Skin epidermis (tissue), 12 donors: ENCODE results near the gene CDH15.
"Not testable (repeated sequence)": the region's sequence is repeated elsewhere in the genome, so short reads cannot be mapped to it uniquely, and the experiment has no call there.

ENCODE experiments used
- H3K27ac ChIP-seq, 21 experiments: fragments of 200-600 bp; sonication (generic) in 11 of 21; one replicate each; pipeline ENCODE4 v1.5.0; 2020; ENCODE audit warnings: mild to moderate bottlenecking in 3 of 21, inconsistent platforms in 2 of 21, moderate library complexity in 2 of 21
- H3K4me3 ChIP-seq, 7 experiments: fragments of 200-600 bp; sonication (generic) in 2 of 7; one replicate each; pipeline ENCODE4 v1.5.0; 2020; ENCODE audit warnings: inconsistent platforms in 2 of 7, mild to moderate bottlenecking in 2 of 7, moderate library complexity in 1 of 7

Gene CDH15

GRCh38 chr16:89183975-89184676 is 12.6 kb downstream of the CDH15 start:
- no peak overlapping the region for H3K27ac ChIP-seq
- H3K4me3 ChIP-seq: no peak overlapping the region

DNA sequence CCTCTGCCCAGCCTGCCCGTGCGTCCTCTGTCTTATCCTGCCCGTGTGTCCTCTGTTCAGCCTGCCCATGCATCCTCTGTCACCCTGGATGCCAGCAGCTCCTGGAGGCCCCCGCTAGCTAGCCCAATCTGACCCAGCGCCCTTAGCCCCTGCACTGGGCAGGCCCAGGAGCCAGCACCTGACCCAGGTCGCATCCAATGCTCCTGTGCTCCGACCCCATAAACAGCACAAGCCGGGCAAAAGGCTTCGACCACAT is 13.1 kb downstream of the CDH15 start:
- no peak overlapping the region for H3K4me3 ChIP-seq
- H3K27ac ChIP-seq: no peak overlapping the region

- no peak overlapping the region for H3K4me3 ChIP-seq
- H3K27ac ChIP-seq: no peak overlapping the region
Observed at GRCh38 chr16:89184933-89185794, 13.6 kb downstream of the CDH15 start.

DNA sequence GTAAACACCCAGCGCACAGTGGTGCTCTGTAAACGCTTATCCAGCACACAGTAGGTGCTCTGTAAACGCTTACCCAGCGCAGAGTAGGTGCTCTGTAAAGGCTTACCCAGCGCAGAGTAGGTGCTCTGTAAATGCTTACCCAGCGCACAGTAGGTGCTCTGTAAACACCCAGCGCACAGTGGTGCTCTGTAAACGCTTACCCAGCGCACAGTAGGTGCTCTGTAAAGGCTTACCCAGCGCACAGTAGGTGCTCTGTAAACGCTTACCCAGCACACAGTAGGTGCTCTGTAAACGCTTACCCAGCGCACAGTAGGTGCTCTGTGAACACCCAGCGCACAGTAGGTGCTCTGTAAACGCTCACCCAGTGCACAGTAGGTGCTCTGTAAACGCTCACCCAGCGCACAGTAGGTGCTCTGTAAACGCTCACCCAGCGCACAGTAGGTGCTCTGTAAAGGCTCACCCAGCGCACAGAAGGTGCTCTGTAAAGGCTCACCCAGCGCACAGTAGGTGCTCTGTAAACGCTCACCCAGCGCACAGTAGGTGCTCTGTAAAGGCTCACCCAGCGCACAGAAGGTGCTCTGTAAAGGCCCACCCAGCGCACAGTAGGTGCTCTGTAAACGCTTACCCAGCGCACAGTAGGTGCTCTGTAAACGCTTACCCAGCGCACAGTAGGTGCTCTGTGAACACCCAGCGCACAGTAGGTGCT is 14.5 kb downstream of the CDH15 start:
- H3K27ac ChIP-seq, H3K4me3 ChIP-seq: not testable (repeated sequence)

GRCh38 chr16:89186593-89187031 is 15.1 kb downstream of the CDH15 start:
- H3K27ac ChIP-seq, H3K4me3 ChIP-seq: not testable (repeated sequence)

GRCh38 chr16:89187032-89187769 is 15.7 kb downstream of the CDH15 start:
- H3K4me3 ChIP-seq: no peak overlapping the region
- no peak overlapping the region for H3K27ac ChIP-seq

DNA sequence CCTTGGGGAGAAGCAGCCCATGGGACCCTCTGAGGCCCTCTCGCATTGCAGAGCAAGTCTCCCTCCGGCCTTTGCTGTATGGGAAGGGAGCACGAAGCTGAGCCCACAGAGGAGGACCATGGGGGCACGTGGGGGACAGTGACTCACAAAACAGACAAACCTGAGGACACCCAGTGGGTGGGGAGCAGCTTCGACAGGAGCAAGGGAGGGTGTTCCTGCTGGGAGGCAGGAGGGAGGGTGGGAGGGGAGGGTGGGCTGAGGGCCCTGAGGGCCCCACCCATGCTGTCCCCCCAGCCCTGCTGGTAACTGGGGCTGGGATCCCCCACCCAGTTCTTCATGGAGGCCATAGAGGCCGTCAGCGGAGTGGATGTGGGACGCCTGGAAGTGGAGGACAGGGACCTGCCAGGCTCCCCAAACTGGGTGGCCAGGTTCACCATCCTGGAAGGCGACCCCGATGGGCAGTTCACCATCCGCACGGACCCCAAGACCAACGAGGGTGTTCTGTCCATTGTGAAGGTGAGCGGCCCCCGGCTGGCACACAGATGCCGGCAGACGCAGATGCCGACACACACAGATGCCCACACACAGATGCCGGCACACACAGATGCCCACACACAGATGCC is 16.3 kb downstream of the CDH15 start:
- H3K27ac ChIP-seq: no peak overlapping the region
- H3K4me3 ChIP-seq: no peak overlapping the region

DNA sequence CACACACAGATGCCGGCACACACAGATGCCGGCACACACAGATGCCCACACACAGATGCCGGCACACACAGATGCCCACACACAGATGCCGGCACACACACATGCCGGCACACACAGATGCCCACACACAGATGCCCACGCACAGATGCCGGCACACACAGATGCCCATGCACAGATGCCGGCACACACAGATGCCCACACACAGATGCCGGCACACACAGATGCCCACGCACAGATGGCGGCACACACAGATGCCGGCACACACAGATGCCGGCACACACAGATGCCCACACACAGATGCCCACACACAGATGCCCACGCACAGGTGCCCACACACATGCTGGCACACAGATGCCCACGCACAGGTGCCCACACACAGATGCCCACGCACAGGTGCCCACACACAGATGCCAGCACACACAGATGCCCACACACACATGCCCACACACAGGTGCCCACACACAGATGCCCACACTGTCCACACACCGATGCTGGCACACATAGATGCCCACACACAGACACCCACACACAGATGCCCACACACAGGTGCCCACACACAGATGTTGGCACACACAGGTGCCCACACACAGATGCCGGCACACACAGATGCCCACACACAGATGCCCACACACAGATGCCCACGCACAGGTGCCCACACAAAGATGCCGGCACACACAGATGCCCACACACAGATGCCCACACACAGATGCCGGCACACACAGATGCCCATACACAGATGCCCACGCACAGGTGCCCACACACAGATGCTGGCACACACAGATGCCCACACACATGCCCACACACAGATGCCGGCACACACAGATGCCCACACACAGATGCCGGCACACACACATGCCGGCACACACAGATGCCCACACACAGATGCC is 17.2 kb downstream of the CDH15 start:
- H3K4me3 ChIP-seq, H3K27ac ChIP-seq: not testable (repeated sequence)

GRCh38 chr16:89189358-89190025 is 17.9 kb downstream of the CDH15 start:
- H3K4me3 ChIP-seq: no peak overlapping the region
- H3K27ac ChIP-seq: no peak overlapping the region

GRCh38 chr16:89190150-89190958 is 18.8 kb downstream of the CDH15 start:
- H3K27ac ChIP-seq: no peak overlapping the region
- no peak overlapping the region for H3K4me3 ChIP-seq

DNA sequence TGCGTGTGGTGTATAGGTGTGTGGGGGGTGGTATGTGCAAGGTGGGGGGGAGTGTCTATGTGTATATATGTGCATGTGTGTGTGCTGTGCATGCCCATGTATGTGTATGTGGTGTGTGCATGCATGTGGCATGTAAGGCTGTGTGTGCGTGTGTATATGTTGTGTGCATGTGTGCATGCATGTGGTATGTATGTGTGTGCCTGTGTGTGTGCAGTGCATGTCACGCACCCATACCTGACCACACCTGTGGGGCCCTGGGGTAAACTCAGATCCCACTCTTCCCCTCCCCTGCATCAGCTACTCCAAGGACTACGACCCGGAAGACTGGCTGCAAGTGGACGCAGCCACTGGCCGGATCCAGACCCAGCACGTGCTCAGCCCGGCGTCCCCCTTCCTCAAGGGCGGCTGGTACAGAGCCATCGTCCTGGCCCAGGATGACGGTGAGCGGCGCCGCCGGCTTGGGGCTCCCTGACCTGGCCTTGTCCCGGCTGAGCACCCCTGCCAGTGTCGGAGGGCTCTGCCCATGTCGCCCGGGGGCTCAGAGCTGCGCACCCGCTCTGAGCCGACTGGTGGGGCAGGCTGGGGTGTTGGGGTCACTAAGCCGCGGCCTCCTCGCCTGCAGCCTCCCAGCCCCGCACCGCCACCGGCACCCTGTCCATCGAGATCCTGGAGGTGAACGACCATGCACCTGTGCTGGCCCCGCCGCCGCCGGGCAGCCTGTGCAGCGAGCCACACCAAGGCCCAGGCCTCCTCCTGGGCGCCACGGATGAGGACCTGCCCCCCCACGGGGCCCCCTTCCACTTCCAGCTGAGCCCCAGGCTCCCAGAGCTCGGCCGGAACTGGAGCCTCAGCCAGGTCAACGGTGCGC is 19.7 kb downstream of the CDH15 start:
- peak overlapping the region in 2 of 7 experiments; percentile 13 to 27 for H3K4me3 ChIP-seq
- no peak overlapping the region for H3K27ac ChIP-seq

DNA sequence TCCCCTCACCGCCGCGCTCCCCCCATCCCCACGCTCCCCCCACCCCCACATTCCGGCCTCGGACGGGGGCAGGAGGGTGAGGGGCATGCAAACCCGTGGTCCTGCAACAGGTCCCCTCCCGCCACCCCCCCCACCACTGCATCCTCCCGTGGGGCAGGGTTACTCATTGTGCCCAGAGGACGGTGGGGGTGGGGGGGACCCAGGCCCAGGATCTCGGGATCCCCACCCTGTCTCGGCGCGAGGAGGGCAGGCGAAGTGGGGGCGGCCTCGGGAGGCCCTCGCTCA is 20.3 kb downstream of the CDH15 start:
- H3K27ac ChIP-seq: peak overlapping the region in 2 of 21 experiments; percentile 28 to 29
- H3K4me3 ChIP-seq: peak overlapping the region; percentile 1 to 31 (median 22)

DNA sequence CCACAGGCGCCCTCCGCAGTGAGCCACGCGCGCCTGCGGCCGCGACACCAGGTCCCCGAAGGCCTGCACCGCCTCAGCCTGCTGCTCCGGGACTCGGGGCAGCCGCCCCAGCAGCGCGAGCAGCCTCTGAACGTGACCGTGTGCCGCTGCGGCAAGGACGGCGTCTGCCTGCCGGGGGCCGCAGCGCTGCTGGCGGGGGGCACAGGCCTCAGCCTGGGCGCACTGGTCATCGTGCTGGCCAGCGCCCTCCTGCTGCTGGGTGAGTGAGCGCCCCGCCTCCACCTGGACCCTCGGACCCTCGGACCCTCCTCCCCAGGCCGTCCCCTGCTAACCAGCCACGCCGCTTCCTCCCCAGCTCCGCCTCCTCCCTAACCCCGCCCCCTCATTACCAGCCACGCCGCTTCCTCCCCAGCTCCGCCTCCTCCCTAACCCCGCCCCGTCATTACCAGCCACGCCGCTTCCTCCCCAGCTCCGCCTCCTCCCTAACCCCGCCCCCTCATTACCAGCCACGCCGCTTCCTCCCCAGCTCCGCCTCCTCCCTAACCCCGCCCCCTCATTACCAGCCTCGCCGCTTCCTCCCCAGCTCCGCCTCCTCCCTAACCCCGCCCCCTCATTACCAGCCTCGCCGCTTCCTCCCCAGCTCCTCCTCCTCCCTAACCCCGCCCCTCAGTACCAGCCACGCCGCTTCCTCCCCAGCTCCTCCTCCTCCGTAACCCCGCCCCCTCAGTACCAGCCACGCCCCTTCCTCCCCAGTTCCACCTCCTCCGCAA is 20.8 kb downstream of the CDH15 start:
- peak overlapping the region; percentile 1 to 31 (median 22) for H3K4me3 ChIP-seq
- peak overlapping the region in 2 of 21 experiments; percentile 28 to 29 for H3K27ac ChIP-seq

- Histone ChIP-seq H3K27ac (no peak overlapping the region), H3K4me3 (no peak overlapping the region)
Observed at GRCh38 chr16:89192956-89193575, 21.5 kb downstream of the CDH15 start.

- Histone ChIP-seq H3K27ac (no peak overlapping the region), H3K4me3 (no peak overlapping the region)
Observed at GRCh38 chr16:89193576-89194293, 22.2 kb downstream of the CDH15 start.
